Left colon (tissue), 2 donors: ENCODE data around the gene BANK1. TPM values are rescaled to one million over a fixed set of nuclear protein-coding genes. Genes with fewer than 3 reads are reported as not detected.

Experiments used
- ATAC-seq: fragments of 200-7000 bp; cut with Tn5 transposase; one replicate; pipeline ENCODE4 v1.9.1; 2020; ENCODE audit warnings: mild to moderate bottlenecking, moderate library complexity
- DNase-seq, 2 donors: peaks; one replicate each; pipeline ENCODE4 v3.0.0-alpha.2; 2020
- intact Hi-C, 2 donors: fragments of 100-400 bp; cut with DNase I in 1 of 2; cut with micrococcal nuclease in 1 of 2; formaldehyde crosslinking; loops; one replicate each; pipeline versions ENCODE4 v1.11.2 to v1.14.0; 2022; cut with DNase I, micrococcal nuclease
- long read RNA-seq: library from polyadenylated mRNA; unstranded; transcript quantifications from one replicate; pipeline ENCODE4 v2.0.0, GENCODE V29; 2021
- total RNA-seq, 2 donors: library from RNA; stranded (reverse); fragmentation: NEBNext Ultra II Directional; extraction: Animal tissue kit (Norgen Biotek cat#: 25700); gene quantifications; one replicate each; pipeline ENCODE4 v1.2.1, GENCODE V29; 2021
- donor health status: DM: no; HTN: no; CAD: no.
- donor health status: DM: yes; HTN: yes; CAD: no.

Gene BANK1
- total RNA-seq = 1 to 10 TPM; 1.2 to 1.3 TPM
- long read RNA-seq, partial matches to known transcripts = 0 of 2 reads
- long read RNA-seq, other reads (novel, unspliced or antisense) = 2 of 2 reads

- intact Hi-C loops = no loop called here
- peak; percentile 92 for ATAC-seq
- DNase-seq = peak; percentile 38 to 65
Measured at GRCh38 chr4:101790521-101791181, at the start of gene BANK1. Gene BANK1, plus strand, starts transcription at chr4:101790730. Its CDS starts 151 bp downstream, at chr4:101790881.

GRCh38 chr4:101753721-101754120 is 36.8 kb upstream of the BANK1 start:
- ATAC-seq (no peak), DNase-seq (no peak)
- intact Hi-C loops = no loop called here

- no peak for DNase-seq
- intact Hi-C loops = no loop called here
- ATAC-seq = no peak
Measured at GRCh38 chr4:101756181-101756580, 34.3 kb upstream of the BANK1 start.

- ATAC-seq = no peak
- intact Hi-C loops = no loop called here
- no peak for DNase-seq
Measured at GRCh38 chr4:101761405-101761804, 29.1 kb upstream of the BANK1 start.

- no peak for DNase-seq
- no peak for ATAC-seq
- intact Hi-C loops = no loop called here
Measured at GRCh38 chr4:101762025-101762424, 28.5 kb upstream of the BANK1 start.

- intact Hi-C loops = no loop called here
- DNase-seq (no peak), ATAC-seq (no peak)
Measured at GRCh38 chr4:101762534-101762933, 28.0 kb upstream of the BANK1 start.

GRCh38 chr4:101763576-101763975 is 27.0 kb upstream of the BANK1 start:
- DNase-seq (no peak), ATAC-seq (no peak)
- intact Hi-C loops = no loop called here

GRCh38 chr4:101774807-101775206 is 15.7 kb upstream of the BANK1 start:
- intact Hi-C loops = no loop called here
- no peak for DNase-seq

GRCh38 chr4:101777431-101777830 is 13.1 kb upstream of the BANK1 start:
- ATAC-seq = no peak
- no peak for DNase-seq
- intact Hi-C loops = no loop called here

More at GRCh38 chr4:101774807-101775206, 15.7 kb upstream of the BANK1 start:
- ATAC-seq = peak; percentile 66

- ATAC-seq = no peak
- intact Hi-C loops = no loop called here
- DNase-seq = no peak
Measured at GRCh38 chr4:101780284-101780683, 10.2 kb upstream of the BANK1 start.

GRCh38 chr4:101782546-101782945 is 8.0 kb upstream of the BANK1 start:
- intact Hi-C loops = no loop called here
- DNase-seq = no peak
- no peak for ATAC-seq

- ATAC-seq (no peak), DNase-seq (no peak)
- intact Hi-C loops = no loop called here
Measured at GRCh38 chr4:101784957-101785356, 5.6 kb upstream of the BANK1 start.

- intact Hi-C loops = no loop called here
- no peak for DNase-seq
- peak; percentile 26 for ATAC-seq
Measured at GRCh38 chr4:101785486-101785885, 5.0 kb upstream of the BANK1 start.

GRCh38 chr4:101787701-101788316 is 2.7 kb upstream of the BANK1 start:
- ATAC-seq = no peak
- no peak for DNase-seq
- intact Hi-C loops = no loop called here

GRCh38 chr4:101791182-101791558 is 640 bp downstream of the BANK1 start:
- peak; percentile 62 for ATAC-seq
- DNase-seq = peak in 1 of 2 donors; percentile 10
- intact Hi-C loops = no loop called here

- ATAC-seq (no peak), DNase-seq (no peak)
- intact Hi-C loops = no loop called here
Measured at GRCh38 chr4:101792056-101792590, 1.6 kb downstream of the BANK1 start.

GRCh38 chr4:101793397-101793796 is 2.9 kb downstream of the BANK1 start:
- intact Hi-C loops = no loop called here
- ATAC-seq = no peak
- no peak for DNase-seq

- intact Hi-C loops = no loop called here
- DNase-seq = no peak
- no peak for ATAC-seq
Measured at GRCh38 chr4:101794806-101795205, 4.3 kb downstream of the BANK1 start.

- DNase-seq (no peak), ATAC-seq (no peak)
- intact Hi-C loops = no loop called here
Measured at GRCh38 chr4:101795704-101796103, 5.2 kb downstream of the BANK1 start.

- DNase-seq = no peak
- no peak for ATAC-seq
- intact Hi-C loops = no loop called here
Measured at GRCh38 chr4:101801958-101802357, 11.4 kb downstream of the BANK1 start.
